Measurements from ENCODE around the gene PDE3A.

DNA sequence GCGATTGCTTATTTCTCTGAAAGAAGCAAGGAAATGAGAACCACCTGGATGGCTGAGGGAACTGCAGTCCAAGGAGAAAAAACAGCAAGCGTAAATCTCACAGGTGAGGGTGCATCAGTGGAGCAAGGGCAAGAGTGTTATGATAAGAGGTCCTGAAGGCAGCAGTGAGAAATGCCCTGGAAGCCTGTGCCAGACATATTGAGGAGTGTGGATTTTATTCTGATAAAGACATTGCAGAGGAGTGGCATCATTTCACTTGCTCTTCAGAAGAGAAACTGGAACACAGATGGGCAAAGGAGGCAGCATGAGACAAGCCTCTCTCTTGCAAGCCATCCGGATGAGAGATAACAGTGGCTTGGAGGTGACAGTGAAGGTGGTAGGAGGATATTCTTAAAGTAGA lies 78.5 kb downstream of the PDE3A start:
- no peak for TF ChIP-seq POLR2AphosphoS5 (IDR thresholded peaks at IDR 0.05)
- TF ChIP-seq CTCF (IDR thresholded peaks at IDR 0.05): no peak
- no peak for TF ChIP-seq POLR2A (IDR thresholded peaks at IDR 0.05)

Measured in prostate gland (tissue), 2 donors.